GM18867 (cell line): ENCODE results near the gene CEP20.

Experiments used
- ATAC-seq: cut with Tn5 transposase; IDR thresholded peaks from one replicate; pipeline ENCODE4 v1.9.1; 2021; ENCODE audit warnings: mild to moderate bottlenecking, moderate library complexity; ENCODE audit not compliant: unreplicated experiment

CEP20 gene

GRCh38 chr16:15834502-15834901 is 53.9 kb downstream of the CEP20 start:
- ATAC-seq, result no peak

DNA sequence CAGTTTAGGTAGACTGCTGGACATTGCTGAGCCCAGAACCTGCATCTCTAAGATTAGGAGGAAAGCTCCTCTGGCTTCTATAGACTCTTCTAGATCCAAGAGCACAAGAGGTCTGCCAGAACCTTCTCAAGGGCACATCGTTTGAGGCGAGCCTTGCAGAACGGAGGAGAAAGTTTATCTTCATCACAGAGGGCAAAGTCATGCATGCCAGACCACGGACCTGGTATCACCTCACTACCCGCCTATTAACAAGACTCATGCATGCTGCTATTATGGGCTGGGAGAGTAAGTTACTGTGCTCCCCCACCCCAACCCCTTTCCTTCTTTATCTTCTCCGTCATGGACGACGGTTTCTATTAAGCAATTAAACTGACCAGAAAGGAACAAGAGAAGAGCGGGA is 54.9 kb downstream of the CEP20 start:
- ATAC-seq, result no peak

GRCh38 chr16:15832241-15832640 is 56.2 kb downstream of the CEP20 start:
- ATAC-seq, result no peak

- no peak for ATAC-seq
Measured at GRCh38 chr16:15830832-15831451, 57.5 kb downstream of the CEP20 start.

DNA sequence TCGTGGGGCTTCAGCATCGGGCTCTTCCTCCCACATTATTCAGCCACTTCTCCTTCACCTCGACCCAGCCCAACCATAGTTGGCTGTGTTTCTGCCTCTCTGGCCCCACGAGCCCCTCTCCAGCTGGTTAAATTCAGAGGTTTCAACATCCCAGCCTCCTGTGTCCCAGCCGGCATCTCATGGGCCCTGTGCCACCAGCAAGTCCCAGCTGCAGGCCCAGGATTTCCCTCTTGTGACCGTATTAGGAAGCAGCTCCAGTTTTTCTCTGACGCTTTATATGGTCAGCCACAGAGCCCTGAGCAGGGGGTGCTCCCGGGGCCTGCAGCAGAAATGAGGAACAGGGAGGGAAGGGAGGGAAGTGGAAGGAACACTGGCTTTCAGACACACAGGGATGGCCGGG is 58.9 kb downstream of the CEP20 start:
- ATAC-seq, result no peak

DNA sequence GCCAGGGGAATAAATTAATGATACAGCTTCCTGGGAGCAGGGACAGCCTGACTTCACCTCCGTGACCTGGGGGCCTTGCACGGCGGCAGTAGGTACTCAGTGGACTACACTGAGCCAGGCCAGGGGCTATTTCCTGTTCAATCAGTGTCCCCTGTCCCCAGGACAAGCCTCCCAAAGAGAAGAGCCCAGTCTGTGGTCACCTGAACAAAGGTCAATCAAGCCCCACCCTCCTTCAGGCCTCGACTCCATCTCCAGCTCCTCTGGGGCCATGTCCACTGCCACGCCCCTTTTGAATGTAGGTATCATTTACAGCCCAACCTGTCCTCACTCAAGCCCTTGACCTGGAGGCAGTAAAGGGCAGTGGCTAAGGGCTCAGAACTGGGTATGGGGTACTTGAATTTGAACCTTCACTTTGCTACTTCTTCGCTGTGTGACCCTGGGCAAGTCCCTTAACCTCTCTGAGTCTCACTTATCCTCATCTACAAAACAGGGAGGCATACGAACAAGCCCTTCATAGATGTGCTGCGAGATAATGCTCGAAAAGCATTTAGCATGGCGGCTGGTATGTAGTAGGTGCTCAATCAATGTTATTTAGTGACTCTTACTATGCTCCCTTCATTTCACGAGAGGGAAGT is 60.6 kb downstream of the CEP20 start:
- no peak for ATAC-seq

GRCh38 chr16:15827299-15827698 is 61.1 kb downstream of the CEP20 start:
- ATAC-seq, result no peak

DNA sequence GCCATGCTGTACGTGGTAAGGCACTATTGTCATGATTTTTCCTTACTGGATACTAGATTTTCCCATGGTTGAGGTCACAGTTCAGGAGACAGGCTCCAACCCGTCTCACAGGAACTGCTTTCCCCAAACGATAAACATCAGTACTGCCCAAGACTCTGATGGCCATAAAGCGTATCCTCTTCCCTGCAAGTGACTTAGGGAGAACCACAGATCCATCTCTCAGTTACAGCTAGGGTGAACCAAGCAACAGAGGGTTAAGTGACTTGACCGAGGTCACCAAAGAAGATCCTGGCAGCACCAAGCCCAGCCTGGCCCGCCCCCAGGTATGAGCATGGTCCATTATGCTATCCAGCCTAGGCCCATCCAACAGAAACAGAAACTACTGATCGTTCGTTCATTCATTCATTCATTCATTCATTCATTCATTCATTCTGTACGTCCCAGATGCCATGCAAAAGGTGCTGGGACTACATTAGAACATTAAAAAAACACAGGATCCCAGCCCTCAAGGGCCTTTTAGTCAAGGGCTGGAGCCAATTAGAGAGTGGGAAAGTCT is 62.6 kb downstream of the CEP20 start:
- no peak for ATAC-seq

DNA sequence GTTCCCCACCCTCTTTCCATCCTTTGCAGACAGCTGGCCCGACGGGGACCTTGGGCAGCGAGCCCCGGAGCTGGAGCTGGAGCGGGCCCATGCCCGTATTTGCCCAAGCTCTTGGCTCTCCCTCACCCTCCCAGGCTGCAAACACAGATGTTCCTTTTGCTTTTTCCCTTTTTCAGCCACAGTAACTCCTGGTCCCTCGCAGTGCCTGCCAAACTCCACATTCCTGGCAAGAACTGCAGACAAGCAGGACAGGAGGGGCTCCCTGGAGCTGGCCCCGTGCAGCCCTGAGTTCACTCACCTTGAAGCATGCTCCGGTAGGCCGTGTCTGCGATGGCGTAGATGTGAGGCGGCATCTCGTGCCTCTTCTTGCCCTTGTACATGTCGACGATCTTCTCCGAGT is 65.4 kb downstream of the CEP20 start:
- ATAC-seq, result no peak

- no peak for ATAC-seq
Measured at GRCh38 chr16:15820837-15821236, 67.6 kb downstream of the CEP20 start.

- ATAC-seq, result no peak
Measured at GRCh38 chr16:15819046-15819445, 69.4 kb downstream of the CEP20 start.

GRCh38 chr16:15817446-15817845 is 71.0 kb downstream of the CEP20 start:
- no peak for ATAC-seq

DNA sequence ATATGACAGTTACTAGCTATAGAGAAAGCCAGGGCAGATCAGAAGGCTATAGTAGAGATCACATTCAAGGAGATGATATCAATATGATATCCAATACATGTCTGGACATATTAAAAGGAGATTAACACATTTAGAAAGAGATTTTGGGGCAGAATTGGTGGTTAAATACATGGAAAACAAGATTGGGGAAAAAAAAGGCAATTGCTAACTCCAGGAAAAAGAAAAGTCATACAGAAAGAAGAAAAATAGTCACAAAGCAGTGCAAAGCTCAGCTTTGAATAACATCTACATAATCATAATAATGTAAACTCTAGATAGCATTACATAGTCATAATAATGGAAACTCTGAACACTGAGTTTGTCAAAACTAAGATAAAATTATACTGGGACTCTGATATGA is 72.2 kb downstream of the CEP20 start:
- ATAC-seq, result no peak
